ENCODE measurements around the gene PPP6R1. TPM values are rescaled to one million over a fixed set of nuclear protein-coding genes. Genes with fewer than 3 reads are reported as not detected.

PPP6R1 gene, protein sequence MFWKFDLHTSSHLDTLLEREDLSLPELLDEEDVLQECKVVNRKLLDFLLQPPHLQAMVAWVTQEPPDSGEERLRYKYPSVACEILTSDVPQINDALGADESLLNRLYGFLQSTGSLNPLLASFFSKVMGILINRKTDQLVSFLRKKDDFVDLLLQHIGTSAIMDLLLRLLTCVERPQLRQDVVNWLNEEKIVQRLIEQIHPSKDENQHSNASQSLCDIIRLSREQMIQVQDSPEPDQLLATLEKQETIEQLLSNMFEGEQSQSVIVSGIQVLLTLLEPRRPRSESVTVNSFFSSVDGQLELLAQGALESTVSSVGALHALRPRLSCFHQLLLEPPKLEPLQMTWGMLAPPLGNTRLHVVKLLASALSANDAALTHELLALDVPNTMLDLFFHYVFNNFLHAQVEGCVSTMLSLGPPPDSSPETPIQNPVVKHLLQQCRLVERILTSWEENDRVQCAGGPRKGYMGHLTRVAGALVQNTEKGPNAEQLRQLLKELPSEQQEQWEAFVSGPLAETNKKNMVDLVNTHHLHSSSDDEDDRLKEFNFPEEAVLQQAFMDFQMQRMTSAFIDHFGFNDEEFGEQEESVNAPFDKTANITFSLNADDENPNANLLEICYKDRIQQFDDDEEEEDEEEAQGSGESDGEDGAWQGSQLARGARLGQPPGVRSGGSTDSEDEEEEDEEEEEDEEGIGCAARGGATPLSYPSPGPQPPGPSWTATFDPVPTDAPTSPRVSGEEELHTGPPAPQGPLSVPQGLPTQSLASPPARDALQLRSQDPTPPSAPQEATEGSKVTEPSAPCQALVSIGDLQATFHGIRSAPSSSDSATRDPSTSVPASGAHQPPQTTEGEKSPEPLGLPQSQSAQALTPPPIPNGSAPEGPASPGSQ
- total RNA-seq: 47.4 TPM

DNA sequence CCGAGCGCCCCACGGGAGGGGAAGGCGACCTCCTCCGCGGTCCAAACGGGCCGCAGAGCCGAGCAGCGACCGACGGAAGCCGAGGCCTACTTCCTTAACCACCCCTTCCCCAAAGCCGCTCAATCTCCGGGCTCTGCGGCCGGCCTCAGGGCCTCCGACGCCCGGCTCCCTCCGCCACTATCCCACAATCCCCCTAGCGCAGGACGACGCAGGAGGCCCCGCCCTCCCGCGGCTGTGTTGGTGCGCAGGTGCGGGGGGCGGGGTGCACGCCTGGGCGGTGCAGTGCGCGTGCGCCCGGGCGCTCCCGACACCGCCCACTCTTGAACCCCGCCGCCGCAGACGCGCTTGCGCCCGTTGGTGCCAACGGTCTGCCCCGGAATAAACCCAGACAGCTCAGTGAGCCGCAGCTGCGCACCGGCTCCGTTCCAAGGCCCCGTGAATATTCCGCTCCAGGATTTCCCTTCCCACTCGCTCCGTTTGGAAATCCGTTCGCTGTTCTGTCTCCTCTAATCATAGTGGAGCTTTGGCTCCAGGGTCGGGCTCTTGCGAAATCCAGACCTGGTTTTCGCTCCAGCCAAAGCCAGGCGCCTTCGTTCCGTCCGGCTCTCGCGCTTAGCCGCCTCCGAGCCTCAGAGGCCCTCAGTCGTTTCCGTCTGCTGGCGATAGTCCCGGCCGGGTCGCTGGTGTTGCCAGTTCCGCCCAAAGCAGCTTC is at the start of gene PPP6R1:
PPP6R1 (minus strand) TSS at position 190 of the 712 bp plus-strand sequence. CDS start 11,914 bp downstream, outside the sequence.
- ATAC-seq: peak; percentile 94

DNA sequence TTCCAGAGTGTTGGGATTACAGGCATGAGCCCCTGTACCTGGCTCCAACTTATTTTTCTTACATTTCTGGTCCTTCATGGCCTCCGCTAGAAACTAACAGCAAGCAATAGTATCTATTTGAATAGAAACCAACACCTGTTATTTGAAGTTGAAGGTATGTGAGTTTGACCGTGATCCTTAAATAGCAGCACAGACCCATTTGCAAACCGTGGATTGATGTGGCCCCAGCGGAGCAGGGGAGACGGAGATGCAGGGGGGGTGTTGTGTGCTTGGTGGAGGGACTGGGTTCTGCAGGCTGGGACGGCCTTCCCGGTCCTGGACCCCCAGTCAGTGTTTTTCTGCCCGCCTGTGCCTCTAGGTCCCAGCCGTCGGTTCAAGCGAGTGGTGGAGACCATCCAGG is 49.5 kb upstream of the PPP6R1 start:
- ATAC-seq: no peak

DNA sequence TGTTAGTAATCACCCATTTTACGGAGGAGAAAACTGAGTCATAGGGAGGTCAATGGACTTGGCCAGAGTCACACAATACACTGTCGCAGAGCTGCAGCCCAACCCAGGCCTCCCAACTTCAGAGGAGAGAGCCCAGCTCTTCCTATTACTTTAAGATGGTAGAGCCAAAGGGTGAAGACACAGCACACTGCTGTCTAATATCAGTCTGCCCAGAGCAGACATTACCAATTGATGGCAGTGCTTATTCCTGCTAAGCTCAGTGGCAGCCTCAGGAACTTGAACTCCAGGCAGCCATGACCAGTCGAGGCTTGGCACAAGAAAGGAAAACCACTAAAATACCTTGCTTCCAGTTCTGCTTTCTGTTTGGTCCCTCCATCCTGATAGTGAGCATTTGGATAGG is 47.9 kb upstream of the PPP6R1 start:
- no peak for ATAC-seq

DNA sequence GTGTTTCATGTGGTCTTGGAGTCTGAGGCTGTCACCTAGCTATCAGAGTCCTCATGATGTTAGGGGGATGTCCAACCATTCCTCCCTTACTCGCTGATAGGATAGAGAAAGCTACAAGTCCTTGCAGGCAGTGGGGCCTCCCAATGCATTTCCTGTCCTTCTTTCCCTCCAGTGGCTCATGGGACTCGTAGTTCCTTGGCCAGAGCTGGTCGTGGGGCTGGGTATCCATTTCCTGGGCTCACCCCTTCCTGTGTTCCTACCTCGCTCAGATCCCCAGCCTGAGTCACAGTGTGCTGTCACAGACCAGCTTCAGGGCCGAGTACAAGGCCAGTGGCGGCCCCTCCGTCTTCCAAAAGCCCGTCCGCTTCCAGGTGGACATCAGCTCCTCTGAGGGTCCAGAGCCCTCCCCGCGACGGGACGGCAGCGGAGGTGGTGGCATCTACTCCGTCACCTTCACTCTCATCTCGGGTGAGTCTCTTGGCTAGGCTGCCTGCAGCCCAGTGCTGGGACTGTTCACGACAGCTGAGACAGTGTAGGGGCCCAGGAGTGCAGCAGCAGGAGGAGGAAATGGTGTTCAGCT is 47.3 kb upstream of the PPP6R1 start:
- no peak for ATAC-seq

DNA sequence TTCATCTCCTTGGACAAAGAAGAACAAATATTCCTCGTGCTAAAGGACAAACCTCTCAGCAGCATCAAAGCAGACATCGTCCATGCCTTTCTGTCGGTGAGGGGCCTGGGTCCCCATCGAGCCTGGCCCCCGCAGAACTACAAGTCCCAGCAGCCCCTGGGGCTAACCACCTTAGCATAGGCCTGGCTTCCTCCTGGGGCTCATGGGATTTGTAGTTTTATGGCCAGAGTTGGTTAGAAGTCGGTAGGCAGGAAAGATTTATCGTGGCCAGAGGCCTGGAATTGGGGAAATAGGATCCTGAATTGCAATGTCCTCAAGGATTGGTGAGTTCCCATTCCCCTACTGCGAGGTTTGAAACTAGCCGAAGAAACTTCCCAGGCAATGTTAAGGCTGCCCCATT is 46.7 kb upstream of the PPP6R1 start:
- ATAC-seq: no peak

DNA sequence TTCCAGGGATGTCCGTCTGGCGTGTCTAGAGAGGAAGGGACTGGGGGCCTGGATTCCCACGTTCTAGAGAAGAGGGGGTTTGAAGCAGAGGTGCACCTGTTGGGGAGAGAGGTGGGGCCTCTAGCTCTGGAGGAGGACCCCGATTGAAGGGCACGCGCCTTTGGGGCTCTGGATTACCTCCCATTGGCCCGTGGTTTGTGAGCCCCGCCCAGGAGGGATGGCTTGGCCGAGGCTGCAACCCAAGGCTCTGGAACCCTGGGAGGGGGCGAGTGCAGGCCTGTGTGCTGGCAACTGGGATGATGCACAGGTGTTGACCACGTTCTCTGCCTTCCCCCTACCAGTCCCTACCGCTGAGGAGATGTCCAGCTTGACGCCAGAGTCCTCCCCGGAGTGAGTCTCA is 46.2 kb upstream of the PPP6R1 start:
- ATAC-seq: no peak

DNA sequence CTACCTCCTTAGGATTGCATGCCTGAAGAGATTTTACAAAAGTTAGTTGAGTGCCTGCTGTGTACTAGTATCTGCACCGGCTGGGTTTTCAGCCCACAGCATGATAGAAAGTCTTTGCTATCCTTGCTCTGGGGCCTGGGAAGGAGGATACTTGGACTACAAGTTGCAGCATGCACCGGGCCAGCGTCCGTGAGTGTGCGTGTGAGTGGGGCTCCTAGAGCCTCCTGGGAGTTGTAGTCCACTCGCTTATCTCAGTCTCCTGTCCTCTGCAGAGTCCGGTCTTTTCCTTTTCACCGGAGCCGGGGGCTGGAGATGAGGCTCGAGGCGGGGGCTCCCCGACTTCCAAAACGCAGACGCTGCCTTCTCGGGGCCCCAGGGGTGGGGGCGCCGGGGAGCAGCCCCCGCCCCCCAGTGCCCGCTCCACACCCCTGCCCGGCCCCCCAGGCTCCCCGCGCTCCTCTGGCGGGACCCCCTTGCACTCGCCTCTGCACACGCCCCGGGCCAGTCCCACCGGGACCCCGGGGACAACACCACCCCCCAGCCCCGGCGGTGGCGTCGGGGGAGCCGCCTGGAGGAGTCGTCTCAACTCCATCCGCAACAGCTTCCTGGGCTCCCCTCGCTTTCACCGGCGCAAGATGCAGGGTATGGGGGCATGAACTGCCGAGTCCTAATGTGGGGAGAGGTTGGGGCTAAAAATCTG is 45.6 kb upstream of the PPP6R1 start:
- peak; percentile 69 for ATAC-seq

DNA sequence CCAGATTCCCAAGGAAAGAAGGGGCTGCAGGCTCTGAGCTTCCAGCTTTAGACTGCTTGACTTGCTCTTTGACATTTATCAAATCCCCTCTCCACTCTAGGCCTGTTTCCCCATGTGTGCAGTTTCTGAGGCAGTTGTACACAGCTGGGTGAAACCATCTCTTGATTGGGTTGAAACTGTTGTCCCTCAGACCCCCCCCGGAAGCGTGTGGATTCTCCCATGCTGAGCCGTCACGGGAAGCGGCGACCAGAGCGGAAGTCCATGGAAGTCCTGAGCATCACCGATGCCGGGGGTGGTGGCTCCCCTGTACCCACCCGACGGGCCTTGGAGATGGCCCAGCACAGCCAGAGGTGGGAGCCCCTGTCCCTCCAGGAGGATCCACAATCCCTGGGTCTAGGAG is 44.7 kb upstream of the PPP6R1 start:
- ATAC-seq: no peak

DNA sequence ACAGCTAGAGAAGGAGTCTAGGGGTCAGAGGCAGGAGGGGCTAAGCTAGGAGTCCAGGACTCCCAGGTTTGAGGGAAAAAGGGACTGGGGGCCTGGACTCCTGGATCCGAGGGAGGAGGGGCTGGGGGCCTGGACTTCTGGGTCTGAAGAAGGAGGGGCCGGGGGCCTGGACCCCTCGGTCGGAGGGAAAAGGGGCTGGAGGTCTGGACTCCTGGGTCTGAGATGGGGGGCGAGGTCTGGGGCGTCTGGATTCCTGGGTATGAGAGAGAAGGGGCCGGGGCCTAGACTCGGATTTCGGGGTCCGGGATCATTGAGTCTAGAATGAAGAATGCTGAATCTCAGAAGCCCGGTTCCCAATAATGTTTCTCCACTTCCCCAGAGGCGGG is 43.5 kb upstream of the PPP6R1 start:
- no peak for ATAC-seq

DNA sequence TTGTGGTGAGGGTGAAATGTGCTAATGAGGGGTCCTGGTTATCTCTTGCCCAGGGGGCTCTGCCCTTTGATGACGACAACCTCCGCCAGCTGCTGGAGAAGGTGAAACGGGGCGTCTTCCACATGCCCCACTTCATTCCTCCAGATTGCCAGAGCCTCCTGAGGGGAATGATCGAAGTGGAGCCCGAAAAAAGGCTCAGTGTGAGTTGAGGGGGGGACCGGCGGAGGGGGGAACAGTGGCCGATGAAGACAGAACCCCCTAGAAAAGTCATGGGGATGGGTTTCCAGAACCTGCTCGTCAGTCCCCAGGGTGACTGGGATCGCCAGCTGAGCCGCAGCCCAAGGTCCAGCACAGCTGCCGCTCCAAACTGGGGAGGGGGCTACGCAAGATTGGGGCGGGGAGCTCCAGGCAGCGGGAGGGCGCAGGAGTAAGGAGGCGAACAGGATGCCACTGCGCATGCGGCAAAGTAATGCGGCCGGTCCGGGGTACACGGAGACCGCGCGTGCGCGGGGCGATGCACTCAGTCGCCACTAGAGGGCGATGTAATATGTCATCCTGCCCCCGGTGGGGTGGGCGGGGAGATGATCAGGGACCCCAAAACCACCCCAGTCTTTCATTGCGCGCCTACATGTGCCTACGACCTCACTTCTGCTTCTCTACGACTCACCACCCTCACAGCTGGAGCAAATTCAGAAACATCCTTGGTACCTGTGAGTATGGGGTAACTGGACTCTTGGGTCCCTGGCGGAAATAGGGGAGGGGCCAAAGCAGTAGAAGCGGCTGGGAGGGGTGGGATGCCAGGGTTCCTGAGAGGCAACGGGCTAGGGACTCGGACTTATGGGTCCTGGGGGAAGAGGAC is 42.9 kb upstream of the PPP6R1 start:
- peak; percentile 85 for ATAC-seq

DNA sequence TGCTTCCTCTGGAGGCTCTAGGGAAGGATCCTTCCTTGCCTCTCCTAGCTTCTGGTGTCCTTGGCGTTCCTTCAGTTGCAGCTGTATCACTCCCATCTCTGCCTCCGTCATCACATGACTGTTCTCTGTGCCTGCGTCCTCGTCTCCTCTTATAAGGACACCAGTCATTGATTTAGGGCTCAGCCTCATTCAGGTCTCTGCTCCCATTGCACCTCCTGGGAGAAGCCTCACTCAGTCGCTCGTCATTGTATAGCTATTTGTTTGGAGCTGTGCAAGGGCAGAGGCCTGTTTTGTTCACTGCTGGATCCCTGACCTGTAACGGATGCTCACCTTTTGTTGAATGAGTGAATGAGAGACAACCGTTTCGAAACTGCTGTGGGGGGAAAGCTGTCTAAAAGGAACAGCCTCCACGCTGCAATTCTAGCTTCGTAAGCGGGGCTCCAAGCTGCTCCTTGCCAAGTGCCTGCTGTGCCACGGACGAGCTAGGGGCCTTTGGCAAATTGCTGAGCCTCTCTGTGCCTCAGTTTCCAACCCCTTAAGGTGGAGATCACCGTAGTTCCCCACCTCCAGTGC is 42.2 kb upstream of the PPP6R1 start:
- ATAC-seq: no peak

DNA sequence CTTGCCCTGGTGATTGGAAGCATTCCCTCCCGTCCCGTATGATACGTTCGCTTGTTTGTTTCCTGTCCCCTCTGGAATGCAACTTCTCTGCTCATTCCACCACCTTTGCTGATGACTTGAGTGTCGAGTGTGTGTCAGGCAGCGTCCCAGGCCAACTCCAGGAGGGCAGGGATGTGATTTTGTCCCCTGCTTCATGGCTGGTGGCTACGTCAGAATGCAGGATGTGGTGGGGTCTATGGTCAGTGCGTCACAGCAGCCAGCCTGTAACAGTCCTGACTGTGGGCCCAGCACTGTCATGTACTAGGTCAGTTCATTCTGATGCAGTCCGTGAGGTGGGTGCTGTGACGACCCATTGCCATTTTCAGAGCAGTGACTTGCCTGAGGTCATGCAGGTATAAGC is 41.2 kb upstream of the PPP6R1 start:
- ATAC-seq: no peak

DNA sequence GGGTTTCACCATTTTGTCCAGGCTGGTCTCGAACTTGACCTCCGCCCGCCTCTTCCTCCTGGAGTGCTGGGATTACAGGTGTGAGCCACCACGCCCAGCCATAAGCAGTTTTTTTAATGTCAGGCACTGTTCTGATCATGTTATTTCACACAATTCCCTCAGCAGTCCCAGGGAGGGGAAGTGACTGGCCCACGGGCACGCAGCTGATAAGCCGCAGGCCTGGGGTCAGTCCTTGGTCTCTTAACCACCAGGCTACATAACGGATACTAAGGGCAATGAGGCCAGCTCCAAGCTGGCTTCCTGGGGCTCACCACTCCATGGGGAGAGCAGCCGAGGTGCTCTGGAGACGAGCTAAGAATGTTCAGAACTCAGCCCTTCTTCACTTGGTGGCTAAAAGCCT is 38.5 kb upstream of the PPP6R1 start:
- no peak for ATAC-seq

DNA sequence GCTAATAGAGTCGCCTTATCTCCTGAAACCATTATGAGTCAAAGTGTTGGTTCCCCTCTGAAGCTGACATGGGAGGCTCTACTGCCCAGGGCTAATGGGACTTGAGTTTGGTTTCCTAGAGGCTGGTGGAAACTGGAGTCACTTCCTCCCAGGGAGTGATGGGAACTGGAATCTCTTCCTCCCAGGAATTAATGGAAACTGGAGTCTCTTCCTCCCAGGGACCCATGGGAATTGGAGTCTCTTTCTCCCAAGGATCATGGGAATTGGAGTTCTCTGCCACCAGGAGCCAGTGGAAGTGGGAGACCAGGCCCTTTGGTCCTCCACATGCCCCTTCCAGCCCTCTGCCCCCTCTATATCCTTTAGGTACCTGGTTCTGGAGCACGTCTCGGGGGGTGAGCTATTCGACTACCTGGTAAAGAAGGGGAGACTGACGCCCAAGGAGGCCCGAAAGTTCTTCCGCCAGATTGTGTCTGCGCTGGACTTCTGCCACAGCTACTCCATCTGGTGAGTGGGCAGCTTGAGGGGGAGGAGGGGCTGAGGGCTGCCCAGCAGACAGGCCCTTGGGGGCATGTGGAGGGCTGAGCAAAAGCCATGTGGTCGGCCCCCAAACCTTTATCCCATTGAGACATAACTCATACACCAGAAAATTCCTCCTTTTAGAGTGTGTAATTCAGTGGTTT is 30.4 kb upstream of the PPP6R1 start:
- ATAC-seq: no peak

DNA sequence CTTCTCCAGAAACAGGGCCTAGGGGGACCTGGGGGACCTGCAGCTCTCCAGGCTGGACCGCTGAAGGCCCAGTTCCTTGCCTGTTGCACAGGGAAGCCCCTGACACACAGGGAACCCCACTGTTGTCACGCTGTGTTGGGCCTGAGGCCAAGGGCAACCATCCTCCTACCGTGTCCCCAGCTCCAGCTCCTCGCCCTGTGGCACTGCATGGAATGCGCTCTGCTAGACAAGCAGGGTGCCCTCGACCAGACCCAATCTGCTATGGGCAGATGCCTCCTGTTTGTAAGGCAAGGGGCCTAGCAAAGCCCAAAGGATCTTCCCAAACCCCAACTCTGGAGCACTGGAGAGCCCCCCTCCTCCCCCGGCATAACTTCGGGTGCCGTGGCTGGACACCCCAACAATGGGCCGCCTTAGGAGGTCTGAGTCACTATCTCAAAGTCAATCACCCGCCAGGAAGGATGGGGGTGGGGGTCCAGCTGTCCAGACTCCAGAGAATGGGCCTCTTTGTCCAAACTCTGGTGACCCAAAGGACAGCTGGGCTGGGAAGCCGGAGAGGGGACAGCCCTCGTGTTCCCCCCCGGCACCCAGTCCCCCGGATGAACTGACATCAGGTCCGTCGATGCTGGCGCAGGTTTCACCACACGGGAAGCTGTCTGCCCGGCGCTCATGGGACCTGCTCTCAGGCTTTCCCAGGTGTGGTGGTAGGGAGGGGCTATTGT is 28.7 kb upstream of the PPP6R1 start:
- ATAC-seq: no peak

DNA sequence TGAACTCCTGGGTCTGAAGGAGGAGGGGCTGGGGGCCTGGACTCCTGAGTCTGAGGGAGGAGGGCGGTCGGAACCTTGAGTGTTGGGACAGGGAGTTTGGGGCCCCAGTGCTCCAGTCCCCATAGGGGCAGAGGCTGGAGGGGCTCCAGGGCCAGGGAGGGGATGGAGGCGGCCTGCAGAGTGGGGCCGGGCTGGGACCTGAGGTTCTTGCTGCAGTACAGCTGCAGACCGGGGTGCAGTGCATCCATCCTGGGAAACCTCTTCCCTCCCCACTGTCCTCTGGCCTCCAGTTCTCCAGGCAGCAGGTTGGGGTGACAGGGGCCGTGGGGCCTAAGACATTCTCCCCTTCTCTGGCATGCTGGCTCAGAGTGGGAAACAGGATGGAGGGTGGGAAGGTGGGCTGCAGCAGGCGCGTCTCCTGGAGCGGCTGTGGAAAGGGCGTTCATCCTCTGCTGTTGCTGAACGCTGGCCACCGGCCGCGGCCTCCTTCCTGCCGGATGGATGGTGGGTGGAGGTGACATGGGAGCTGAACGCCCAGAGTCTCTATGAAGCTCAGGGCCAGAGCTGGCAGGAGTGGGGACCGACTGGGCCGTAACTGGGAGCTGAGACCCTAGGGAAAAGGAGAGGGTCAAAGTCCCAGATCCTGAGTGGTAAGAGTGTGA is 26.5 kb upstream of the PPP6R1 start:
- ATAC-seq: no peak

DNA sequence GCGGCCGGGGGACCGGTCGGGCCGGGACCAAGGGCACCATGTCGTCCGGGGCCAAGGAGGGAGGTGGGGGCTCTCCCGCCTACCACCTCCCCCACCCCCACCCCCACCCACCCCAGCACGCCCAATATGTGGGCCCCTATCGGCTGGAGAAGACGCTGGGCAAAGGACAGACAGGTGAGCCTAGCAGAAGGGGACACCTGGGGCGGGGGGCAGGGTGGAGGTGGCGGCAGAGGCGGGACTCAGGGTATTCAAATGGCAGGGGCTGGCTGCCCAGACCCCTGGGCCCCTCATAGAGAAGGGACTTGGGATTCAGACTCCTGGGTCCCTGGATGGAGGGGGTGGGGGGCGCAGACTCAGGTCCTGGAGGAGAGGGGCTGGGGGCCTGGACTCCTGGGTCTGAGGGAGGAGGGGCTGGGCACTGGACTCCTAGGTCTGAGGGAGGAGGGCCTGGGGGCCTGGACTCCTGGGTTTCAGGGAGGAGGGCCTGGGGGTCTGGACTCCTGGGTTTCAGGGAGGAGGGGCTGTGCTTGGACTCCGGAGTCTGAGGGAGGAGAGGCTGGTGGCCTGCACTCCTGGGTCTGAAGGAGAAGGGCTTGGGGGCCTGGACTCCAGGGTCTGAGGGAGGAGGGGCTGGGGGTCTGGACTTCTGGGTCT is 25.7 kb upstream of the PPP6R1 start:
- ATAC-seq: no peak
